Medulla oblongata (tissue), 1 donor: ENCODE results near the gene EPHB6.

Experiments used
- DNase-seq: peaks from one replicate; pipeline ENCODE4 v3.0.0-alpha.2; 2015; ENCODE audit errors: extremely low spot score

Gene EPHB6, protein sequence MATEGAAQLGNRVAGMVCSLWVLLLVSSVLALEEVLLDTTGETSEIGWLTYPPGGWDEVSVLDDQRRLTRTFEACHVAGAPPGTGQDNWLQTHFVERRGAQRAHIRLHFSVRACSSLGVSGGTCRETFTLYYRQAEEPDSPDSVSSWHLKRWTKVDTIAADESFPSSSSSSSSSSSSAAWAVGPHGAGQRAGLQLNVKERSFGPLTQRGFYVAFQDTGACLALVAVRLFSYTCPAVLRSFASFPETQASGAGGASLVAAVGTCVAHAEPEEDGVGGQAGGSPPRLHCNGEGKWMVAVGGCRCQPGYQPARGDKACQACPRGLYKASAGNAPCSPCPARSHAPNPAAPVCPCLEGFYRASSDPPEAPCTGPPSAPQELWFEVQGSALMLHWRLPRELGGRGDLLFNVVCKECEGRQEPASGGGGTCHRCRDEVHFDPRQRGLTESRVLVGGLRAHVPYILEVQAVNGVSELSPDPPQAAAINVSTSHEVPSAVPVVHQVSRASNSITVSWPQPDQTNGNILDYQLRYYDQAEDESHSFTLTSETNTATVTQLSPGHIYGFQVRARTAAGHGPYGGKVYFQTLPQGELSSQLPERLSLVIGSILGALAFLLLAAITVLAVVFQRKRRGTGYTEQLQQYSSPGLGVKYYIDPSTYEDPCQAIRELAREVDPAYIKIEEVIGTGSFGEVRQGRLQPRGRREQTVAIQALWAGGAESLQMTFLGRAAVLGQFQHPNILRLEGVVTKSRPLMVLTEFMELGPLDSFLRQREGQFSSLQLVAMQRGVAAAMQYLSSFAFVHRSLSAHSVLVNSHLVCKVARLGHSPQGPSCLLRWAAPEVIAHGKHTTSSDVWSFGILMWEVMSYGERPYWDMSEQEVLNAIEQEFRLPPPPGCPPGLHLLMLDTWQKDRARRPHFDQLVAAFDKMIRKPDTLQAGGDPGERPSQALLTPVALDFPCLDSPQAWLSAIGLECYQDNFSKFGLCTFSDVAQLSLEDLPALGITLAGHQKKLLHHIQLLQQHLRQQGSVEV

DNA sequence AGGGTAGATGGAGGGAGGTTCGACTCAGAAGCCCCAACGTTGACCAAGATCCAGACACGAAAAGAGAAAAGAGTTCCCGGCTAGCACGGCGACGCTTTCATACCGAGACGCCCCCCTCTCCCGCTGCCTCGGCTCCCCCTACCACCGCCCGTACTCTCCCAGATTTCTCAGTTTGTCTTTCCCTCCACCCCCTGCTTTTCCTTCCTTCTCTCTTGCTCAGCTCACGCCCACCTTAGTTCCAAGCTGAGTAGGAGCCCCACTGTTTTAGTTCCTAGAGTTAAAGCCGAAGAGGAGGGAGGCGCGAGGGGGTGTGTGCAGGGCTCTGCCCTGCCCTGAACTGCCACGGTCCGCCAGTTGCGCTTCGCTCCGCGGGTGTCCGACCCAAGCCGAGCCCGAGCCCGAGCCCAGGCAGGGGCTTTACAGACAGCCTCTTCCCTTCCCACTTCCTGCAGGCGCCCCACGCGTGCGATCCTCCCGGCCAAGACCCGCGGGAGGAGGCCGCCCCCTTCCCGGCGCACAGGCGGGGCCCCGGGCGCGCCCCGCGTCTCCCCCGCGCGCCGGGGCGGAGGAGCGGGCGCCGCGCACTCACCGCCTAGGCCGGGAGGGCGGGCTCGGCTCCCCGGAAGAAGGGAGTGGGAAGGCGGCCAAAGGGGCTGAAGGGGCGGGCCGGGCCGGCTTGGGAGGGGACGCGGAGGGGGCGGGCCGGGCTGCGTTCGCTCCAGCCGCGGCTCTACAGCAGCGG, at the start of gene EPHB6:
EPHB6 (plus strand) TSS at position 705 of the 742 bp plus-strand sequence. CDS start 8,152 bp downstream, outside the sequence.
- peak; percentile 74 for DNase-seq

DNA sequence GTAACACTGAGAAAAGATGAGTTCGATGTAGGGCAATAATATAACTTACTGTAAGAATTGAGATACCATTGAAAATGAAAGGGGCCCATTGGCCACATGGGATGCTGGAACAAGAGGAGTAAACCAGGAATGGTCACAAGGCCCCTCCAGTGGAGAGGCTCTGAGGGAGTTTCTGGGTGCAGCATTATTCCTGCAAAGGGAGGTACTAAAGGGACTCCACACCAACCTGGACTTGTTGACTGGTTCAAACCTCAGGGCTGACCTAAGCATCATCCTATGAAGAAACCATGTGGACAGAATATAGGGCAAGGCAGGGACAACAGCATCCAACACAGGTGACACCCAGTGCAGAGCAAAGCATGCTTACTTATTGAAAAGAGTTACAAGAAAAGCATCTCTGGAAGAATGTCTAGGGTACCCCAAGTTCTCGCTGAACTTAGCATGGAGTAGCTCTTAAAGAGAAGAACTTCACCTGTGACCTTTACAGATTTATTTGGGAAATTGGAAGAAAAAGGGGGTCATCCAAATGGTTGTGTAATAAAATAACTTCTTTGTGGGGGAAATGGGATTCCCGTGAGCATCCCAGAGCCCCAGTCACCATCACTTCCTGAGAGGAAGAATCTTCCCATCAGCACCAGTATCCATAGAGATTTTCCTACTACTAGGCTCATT, 49.4 kb upstream of the EPHB6 start:
- DNase-seq: no peak

DNA sequence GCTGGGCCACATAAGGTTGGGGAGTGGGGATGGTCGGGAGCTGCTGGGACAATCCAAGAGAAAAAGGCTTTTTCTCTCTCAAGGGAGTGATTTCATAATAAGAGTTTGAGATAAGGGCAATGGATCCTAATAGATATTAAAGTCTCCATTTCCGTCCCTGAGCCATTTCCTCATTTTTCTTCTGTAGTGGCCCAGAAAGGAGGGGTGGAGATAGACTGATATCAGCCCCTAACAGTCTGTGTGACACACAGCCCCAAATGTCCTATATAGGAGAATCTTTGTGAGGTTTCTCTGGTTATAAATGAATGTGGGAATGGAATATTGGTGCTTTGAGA, 48.9 kb upstream of the EPHB6 start:
- DNase-seq: no peak

DNA sequence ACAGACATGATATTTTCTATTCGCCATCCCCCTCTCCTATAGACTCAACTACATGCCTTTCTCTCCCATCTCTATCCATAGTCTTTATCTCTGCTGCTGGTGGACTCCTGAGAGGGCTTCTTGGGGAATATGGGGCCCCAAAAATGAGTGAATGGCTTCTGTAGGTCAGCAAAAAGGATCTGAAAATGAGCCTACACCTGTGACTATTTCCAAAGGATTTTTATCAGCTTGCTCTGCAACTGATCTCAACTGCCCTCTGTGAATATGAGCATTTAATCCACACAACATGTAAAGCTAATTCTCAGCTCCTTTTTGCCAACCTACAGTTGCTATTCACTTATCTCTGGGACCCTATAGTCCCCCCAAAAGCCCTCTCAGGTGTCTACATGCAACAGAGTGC, 47.9 kb upstream of the EPHB6 start:
- no peak for DNase-seq

DNA sequence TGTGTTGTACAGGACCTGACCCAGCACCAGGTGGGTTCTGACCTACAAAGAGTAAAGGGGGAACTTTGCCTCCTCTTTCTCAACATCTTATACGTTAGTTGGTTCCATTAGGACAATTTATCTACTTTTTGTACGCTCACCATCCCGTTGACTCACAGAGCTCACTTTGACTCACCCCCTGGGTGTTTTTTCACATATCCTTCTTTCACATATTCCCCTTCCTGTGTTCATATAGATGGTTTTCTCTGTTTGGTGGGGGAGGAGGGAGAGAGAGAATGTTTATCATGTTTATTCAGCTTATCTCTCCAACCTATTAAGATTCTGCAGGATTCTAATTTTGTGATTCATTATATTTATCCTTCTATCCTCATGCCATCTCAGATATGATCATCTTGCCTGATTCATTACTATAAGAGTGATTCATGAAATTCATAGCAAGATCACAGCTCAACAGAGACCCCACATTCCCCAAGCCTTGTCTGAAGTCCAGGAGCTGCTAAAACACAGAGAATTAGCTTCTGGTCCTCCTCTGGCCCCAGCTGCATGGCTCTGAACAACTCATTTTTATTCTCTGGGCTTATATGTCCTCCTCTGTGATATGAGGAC, 46.9 kb upstream of the EPHB6 start:
- no peak for DNase-seq

DNA sequence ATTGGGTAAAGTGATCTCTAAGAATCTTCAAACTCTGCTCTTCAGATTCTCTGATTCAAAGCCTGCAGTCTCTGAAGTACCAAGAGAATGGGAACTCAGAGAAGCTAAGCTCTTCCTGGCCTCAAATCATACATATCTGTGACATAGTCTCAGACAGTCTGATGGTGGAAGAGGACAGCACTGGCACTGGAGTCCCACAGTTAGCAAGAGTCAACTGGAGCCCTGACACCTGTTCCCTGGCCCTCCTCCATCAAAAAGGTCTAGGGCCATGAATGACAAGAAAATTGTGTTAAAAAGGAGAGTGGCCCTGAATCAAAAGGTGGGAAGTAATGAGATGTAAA, 46.4 kb upstream of the EPHB6 start:
- no peak for DNase-seq

DNA sequence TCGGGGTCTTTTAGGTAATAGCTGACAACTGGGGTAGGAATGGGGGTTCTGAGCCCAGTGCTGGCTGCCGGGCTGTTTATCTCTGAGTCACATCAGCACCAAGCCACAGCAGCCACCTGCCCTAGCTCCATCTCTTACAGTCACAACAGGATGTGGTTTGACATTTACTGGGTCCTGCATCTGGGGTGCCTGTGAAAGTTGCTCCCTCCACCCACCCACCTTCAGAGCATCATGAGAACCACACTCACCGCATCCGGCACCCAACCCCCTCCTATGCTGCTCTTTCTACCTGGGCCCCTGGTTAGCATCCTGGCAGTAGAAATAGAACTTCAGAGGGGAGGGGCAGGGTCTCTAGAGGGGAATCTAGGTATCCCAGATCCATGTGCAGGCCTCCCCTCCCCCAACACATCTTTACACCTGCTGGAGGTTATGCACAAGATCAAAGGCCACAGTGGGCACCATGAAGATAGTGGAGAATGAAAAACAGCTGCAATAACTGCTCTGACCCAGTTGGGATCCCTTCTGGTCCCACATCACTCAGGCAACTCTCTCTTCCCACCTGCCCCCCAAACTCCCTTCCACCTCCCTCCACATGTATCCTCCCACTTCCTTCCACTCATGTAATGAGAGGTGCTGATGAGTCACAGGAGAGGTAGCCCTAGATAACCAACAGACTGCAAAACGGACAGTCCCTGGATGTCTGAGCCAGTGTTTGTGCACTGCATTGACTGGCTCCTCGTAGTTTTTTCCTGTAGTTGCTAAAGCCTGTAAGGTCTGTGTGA, 45.9 kb upstream of the EPHB6 start:
- DNase-seq: no peak

DNA sequence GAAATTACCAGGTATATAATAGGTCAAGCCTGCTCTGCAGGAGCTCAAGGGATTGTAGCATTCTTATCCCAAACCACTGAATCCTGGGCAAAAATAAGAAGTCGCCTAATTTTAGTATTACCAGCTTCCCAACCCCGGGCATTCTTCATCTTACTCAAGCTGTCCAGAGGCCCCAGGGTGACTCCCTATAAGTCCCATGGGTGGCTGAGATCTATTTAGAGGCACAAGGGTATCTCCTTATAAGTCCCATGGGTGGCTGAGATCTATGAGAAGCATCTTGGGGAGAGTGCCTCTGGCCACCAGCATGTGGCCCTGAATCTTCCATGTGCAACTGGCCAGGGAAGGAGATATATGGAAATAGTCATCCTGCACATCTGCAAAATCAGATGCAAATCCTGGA, 45.2 kb upstream of the EPHB6 start:
- DNase-seq: no peak

DNA sequence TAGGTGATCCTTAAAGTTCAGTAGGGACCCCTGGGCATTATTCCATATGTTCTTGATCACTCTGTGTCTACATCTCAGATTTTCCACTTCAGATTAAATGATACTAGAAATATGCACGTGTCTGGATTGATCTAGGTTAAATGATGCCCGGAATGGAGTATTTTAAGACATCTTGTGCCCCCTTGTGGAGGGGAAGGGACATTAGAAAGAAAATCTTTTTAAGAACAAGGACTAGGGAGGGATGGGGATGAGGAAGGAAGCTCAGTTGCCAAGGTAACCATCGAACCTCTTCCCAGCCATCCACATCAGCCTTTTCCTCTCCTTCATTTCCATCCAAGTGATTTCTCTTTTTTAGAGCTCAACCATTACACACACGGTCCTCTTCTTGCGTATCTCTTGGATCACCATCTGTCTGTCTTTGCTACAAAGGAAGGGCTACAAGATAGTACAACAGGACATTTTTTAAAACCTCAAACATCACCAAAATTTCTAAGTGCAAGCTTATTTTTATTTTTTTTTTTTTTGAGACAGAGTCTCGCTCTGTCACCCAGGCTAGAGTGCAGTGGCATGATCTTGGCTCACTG, 43.6 kb upstream of the EPHB6 start:
- peak; percentile 59 for DNase-seq

DNA sequence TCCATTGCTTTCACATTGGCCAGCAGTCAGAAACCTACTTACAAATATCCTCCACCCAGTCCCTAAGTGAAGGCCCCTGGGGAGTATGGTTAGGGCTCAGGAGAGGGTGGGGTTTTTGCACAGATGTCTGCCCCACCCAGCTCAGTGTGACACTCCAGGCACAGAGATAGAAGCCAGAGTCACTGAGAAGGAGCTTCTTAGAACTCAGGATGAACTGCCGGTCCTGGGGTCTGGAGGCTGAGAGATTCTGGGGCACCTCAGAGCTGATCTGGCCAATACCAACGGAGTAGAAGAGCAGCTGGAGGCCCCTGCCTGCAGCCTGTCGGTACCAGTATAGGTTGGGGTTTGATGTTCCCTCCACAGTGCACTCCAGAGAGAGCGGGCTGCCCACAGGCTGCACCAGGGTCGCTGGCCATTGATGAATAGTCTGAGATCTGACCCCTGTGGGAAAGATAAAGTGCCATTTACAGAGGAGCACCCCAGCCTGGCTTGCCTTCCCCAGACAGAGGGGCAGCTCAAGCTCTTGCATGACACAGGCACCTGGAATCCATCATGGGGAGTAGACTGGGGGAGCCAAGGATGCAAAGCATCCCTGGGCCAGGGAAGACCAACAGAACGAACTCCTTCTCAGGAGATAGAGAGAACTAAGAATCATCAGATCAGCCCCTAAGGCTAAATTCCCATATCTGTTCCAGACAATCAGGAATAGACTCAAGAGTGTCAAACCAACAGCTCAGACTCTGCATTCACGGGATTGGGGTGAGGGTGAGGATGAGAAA, 42.2 kb upstream of the EPHB6 start:
- DNase-seq: no peak

DNA sequence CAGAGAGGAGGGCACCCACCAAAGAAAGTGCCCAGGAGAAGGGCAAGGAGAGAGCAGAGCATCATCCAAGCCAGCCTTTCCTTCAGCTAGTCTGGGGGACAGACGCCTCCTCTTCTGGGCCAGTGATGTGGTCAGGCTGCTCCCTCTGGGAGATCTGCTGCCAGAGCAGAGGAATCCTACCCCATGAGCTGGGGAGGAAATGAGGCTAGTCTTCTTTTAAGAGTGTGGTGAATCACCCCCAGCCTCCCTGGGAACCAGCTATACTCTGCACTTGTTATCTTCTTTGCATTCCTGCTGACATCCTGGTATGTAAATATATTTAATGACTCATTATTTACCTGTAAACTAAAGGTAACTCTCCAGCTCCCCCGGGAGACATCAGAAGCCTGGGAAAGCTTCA, 41.6 kb upstream of the EPHB6 start:
- no peak for DNase-seq

DNA sequence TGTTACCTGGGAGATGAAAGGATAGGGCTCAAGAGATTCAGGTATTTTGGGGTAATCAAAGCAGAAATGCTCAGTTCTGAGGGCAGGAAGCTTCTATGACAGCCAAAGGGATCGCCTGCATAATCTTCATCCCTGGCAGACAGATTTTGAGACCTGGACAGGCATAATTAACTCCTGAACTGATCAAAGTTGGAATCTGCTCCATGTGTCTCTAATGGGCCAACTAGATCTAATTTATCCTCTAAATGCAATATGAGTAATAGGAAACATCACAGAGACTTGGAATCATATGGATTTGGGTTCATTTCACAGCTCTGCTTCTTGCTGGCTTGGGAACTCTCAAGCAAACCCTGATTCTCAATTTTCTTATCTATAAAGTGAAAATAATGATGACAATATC, 41.2 kb upstream of the EPHB6 start:
- no peak for DNase-seq

DNA sequence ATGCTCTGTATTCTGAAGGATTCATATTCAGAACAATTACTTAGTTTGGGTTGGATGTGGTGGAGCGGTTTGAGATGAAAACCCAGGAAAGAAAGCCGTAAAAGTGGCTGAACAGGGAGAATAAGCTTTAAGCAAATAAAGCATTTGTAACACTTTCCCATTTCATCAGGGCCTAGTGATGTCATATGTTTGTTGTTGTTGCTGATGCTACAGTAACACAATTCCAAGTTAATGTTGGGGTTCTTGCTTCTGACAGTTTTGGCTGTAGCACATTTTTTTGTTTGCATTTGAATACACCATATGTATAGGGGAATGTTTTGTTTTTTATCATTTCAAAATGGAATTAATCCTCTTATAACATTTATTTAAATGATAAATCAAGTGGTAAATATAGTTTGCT, 40.4 kb upstream of the EPHB6 start:
- DNase-seq: no peak

DNA sequence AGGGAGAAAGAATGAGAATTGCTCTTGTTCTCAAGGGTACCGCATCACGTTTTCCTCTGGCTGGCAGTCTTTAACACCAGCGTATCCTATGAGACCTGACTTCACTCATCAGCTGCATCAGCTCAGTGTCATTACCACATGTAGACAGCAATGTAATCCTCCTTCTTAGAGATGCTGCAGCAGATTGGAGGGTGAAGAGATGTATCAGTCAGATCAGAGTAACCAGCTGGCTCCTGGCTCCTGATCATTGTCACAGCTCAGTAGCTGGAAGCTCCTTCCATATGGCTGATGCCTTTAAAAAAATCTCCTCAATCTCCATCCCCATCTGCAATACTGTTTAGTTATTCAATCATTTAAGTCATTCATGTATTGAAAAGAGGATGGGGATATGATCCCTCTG, 39.7 kb upstream of the EPHB6 start:
- no peak for DNase-seq

DNA sequence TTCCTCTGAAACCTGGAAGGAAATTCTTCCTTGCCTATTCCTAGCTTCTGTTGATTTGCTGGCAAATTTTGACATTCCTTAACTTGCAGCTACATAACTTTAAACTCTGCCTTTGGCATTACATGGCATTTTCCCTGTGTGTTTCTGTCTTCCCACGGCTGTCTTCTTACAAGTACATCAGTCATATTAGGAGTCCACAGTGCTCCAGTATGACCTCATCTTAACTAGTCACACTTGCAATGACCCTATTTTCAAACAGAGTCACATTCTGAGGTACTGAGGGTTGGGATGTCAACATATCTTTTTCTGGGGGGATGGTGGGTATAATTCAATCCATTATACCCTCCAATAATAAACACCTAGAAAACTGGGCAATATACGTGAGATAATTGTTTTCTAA, 37.4 kb upstream of the EPHB6 start:
- no peak for DNase-seq

DNA sequence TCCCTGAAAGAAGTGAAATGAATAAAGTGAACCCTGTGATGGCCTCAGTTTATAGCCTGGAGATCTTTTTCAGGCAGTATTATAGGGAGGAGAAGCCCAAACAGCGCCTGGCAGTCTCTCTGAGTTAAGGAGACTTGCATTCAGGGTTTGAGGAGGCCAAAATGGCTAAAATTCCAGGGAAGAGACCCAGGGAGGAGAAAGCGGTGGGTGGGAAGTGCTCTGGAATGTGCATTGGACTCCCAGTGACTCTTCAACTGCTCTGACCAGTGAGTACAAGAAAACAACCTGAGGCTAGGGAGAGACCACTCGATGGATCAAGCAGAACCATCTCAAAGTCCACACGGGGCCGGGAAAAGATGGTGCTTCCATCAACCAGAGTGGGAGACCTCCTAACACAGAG, 35.3 kb upstream of the EPHB6 start:
- DNase-seq: no peak

DNA sequence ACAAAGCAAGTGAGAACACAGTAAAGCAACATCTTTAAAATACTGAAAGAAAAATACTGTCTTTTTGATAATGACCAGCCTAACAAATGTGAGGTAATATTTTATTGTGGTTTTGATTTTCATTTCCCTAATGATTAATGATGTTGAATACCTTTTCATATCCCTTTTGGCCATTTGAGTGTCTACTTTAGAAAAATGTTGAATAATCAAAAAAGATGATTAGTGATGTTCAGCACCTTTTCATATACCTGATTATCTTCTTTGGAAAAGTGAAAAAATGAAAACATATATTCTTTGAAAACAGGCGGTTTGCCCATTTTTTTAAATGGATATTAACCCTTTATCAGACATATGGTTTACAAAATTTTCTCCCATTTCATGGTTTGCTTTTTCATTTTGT, 32.2 kb upstream of the EPHB6 start:
- DNase-seq: no peak

DNA sequence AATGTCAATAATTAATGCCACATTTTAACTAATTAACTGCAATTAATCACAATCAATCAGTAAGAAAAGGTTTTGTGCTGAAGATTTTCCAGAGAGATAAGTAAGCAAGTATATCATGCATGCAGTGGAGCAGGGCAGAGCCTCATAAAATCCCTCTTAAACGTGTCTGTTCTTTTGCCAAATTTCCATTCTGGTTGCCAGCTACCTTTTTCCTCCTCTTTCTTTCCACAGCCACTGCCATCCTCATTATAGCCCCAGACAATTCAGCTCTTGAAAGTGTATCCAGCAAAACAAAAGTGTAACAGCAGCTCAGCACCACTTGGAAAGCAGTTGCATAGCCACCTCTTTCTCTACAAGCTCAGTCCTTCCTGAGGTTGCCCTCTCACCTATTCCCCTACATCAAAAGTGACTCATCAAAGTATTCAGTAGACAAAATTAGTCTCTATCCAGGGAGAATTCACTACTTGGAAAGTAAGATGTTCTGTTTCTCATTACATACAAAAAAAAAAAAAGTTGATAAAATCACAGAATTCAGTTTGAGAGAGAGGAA, 26.9 kb upstream of the EPHB6 start:
- DNase-seq: no peak

DNA sequence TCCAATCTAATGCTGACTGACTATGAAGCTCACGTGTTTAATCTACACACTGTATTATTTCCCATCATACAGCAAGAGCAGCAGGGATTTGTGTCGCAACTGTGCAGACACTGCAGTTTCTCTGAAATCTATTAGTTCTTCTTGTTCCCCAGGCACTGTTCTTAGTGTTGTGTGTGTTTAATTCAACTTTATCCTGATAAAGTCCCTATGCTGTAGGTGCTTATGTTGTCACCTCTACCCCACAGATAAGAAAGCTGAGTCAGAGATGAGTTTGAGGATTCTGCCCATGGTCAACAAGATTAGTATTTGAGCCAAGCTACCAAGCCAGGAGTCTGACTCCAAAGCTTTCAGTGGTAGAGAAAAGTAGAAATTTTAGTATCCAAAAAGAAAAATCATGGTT, 22.5 kb upstream of the EPHB6 start:
- no peak for DNase-seq
